K562 (cell line): ENCODE results near the gene MTTP.

ENCODE experiments used
- HMG20B ChIP-seq: fragments of 250-450 bp; sonication (Bioruptor Pico); IDR thresholded peaks from 2 replicates; pipeline ENCODE4 v1.5.0; 2021; ENCODE audit warnings: mild to moderate bottlenecking
- TRIM24 ChIP-seq, 2 experiments: fragments of 450-650 bp; IDR thresholded peaks; 2 replicates each; pipeline ENCODE4 v1.6.1; 2016
- ZNF274 ChIP-seq: IDR thresholded peaks from 2 replicates; pipeline ENCODE4 v1.6.1; 2011; ENCODE audit warnings: low read depth, mild to moderate bottlenecking, low read length, moderate library complexity, borderline replicate concordance

GRCh38 chr4:99587309-99587708, 12.7 kb downstream of the MTTP start:
- no peak for TF ChIP-seq TRIM24 (IDR thresholded peaks at IDR 0.05)
- no peak for TF ChIP-seq HMG20B (CRISPR knock-in tag)
- TF ChIP-seq ZNF274 = no peak
